Measurements from ENCODE around the gene HSP90AB1. TPM values are rescaled to one million over a fixed set of nuclear protein-coding genes. Genes with fewer than 3 reads are reported as not detected.

HSP90AB1 gene
- 1,214 and 1,216 TPM in 2 replicates for total RNA-seq
- long read RNA-seq, transcript HSP90AB1-202 (12 exons, 2,674 nt), result minor isoform, 5 of 9,409 reads
- long read RNA-seq, transcript HSP90AB1-201 (12 exons, 2,582 nt), result minor isoform, 27 of 9,409 reads
- long read RNA-seq, transcript HSP90AB1-203 (12 exons, 2,572 nt), result major isoform, 8,410 of 9,409 reads
- long read RNA-seq, partial matches to known transcripts, result 854 of 9,409 reads
- long read RNA-seq, other reads (novel, unspliced or antisense), result 113 of 9,409 reads

DNA sequence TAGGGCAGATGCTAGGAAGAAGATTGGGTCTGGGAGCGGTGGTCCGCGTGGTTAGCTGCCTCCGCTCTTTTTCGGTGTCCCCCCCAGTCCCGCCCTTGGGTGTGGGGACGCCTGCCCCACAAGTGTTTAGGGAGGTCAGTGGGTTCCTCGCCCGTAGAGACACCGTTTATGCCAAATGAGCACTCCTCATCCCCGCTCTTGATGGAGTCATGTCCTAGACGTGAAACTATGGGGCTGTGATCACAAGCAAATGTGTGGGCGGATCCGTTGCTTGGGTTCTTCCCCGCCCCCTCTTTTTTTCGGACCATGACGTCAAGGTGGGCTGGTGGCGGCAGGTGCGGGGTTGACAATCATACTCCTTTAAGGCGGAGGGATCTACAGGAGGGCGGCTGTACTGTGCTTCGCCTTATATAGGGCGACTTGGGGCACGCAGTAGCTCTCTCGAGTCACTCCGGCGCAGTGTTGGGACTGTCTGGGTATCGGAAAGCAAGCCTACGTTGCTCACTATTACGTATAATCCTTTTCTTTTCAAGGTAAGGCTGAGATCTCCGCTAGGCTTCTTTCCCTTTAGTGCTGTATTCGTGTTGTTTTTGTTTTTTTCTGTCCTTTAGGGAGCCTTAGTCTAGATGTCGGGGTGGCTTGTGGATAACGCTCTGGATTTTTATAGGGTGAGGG is at the start of gene HSP90AB1:
TSS of gene HSP90AB1 (plus strand) at position 439 of the 675 bp plus-strand sequence. CDS start 1,529 bp downstream, outside the sequence.
- H3K27me3 Mint-ChIP-seq, result no peaks in the 10 kb centered on the region
- H3K4me1 Mint-ChIP-seq (ENCODE audit: low read depth), result peaks cover 25% of the 10 kb centered on the region
- TF ChIP-seq, protein P1, sequence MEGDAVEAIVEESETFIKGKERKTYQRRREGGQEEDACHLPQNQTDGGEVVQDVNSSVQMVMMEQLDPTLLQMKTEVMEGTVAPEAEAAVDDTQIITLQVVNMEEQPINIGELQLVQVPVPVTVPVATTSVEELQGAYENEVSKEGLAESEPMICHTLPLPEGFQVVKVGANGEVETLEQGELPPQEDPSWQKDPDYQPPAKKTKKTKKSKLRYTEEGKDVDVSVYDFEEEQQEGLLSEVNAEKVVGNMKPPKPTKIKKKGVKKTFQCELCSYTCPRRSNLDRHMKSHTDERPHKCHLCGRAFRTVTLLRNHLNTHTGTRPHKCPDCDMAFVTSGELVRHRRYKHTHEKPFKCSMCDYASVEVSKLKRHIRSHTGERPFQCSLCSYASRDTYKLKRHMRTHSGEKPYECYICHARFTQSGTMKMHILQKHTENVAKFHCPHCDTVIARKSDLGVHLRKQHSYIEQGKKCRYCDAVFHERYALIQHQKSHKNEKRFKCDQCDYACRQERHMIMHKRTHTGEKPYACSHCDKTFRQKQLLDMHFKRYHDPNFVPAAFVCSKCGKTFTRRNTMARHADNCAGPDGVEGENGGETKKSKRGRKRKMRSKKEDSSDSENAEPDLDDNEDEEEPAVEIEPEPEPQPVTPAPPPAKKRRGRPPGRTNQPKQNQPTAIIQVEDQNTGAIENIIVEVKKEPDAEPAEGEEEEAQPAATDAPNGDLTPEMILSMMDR (IDR thresholded peaks at IDR 0.05; ENCODE audit: unreplicated experiment), result no peak
- peak; percentile 92 for DNase-seq (ENCODE audit: low spot score, unreplicated experiment)
- peak within 1 kb of the TSS; percentile 100 for H3K27ac Mint-ChIP-seq
- peaks cover 32% of the 10 kb centered on the region for H3K36me3 Mint-ChIP-seq (ENCODE audit: insufficient read depth)
- no peaks in the 10 kb centered on the region for H3K9me3 Mint-ChIP-seq (ENCODE audit: low read depth)
- H3K4me3 Mint-ChIP-seq (ENCODE audit: low read depth), result peak within 1 kb of the TSS; percentile 100

DNA sequence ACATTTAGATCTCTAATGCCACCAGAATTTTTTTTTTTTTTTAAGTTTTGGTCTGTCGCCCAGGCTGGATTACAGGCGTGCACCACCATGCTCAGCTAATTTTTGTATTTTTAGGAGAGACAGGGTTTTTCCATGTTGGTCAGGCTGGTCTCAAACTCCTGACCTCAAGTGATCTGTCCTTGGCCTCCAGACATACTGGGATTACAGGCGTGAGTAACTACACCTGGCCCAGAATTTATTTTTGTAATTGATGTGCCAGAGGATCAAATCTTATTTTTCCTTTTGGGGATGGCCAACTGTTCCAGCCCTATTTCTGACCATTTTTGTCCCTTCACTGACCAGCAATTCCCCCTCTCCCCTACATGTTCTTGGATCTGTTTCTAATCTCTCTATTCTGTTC is 48.2 kb upstream of the HSP90AB1 start:
- TF ChIP-seq, protein P1 (IDR thresholded peaks at IDR 0.05; ENCODE audit: unreplicated experiment), result no peak
- Mint-ChIP-seq H3K9me3 (ENCODE audit: low read depth) (no peaks in the 10 kb centered on the region), H3K4me1 (ENCODE audit: low read depth) (peaks cover 5% of the 10 kb centered on the region), H3K27ac (no peak overlapping the region), H3K36me3 (ENCODE audit: insufficient read depth) (no peaks in the 10 kb centered on the region), H3K4me3 (ENCODE audit: low read depth) (no peak overlapping the region), H3K27me3 (peaks cover 6% of the 10 kb centered on the region)
- DNase-seq (ENCODE audit: low spot score, unreplicated experiment), result no peak

DNA sequence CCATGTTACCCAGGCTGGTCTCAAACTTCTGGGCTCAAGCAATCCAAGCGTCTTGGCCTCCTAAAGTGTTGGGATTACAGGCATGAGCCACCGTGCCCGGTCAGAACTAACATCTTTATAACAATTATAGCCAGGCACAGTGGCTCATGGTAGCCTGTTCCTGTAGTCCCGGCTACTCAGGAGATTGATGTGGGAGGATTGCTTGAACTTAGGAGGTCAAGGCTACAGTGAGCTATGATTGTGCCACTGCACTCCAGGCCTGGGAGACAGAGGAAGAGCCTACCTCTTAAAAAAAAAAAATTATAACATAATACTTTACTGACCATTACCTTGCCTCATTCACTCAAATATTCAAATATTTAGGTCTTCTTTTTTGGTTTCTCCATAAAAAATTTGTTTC is 47.0 kb upstream of the HSP90AB1 start:
- no peak for DNase-seq (ENCODE audit: low spot score, unreplicated experiment)
- Mint-ChIP-seq H3K4me1 (ENCODE audit: low read depth) (peaks cover 8% of the 10 kb centered on the region), H3K9me3 (ENCODE audit: low read depth) (no peaks in the 10 kb centered on the region), H3K36me3 (ENCODE audit: insufficient read depth) (no peaks in the 10 kb centered on the region), H3K27ac (no peak overlapping the region), H3K27me3 (peaks cover 8% of the 10 kb centered on the region), H3K4me3 (ENCODE audit: low read depth) (no peak overlapping the region)
- TF ChIP-seq, protein P1 (IDR thresholded peaks at IDR 0.05; ENCODE audit: unreplicated experiment), result no peak

- H3K4me3 Mint-ChIP-seq (ENCODE audit: low read depth), result no peak overlapping the region
- no peaks in the 10 kb centered on the region for H3K36me3 Mint-ChIP-seq (ENCODE audit: insufficient read depth)
- H3K27ac Mint-ChIP-seq, result no peak overlapping the region
- TF ChIP-seq, protein P1 (IDR thresholded peaks at IDR 0.05; ENCODE audit: unreplicated experiment), result no peak
- DNase-seq (ENCODE audit: low spot score, unreplicated experiment), result no peak
- H3K27me3 Mint-ChIP-seq, result peaks cover 5% of the 10 kb centered on the region
- H3K9me3 Mint-ChIP-seq (ENCODE audit: low read depth), result no peaks in the 10 kb centered on the region
- peaks cover 8% of the 10 kb centered on the region for H3K4me1 Mint-ChIP-seq (ENCODE audit: low read depth)
Measured at GRCh38 chr6:44201200-44201599, 45.7 kb upstream of the HSP90AB1 start.

GRCh38 chr6:44201638-44202303 is 45.1 kb upstream of the HSP90AB1 start:
- Mint-ChIP-seq H3K27ac (no peak overlapping the region), H3K27me3 (peaks cover 5% of the 10 kb centered on the region), H3K9me3 (ENCODE audit: low read depth) (no peaks in the 10 kb centered on the region), H3K36me3 (ENCODE audit: insufficient read depth) (no peaks in the 10 kb centered on the region), H3K4me3 (ENCODE audit: low read depth) (no peak overlapping the region), H3K4me1 (ENCODE audit: low read depth) (peaks cover 8% of the 10 kb centered on the region)
- DNase-seq (ENCODE audit: low spot score, unreplicated experiment), result no peak
- TF ChIP-seq, protein P1 (IDR thresholded peaks at IDR 0.05; ENCODE audit: unreplicated experiment), result no peak
